ENCODE data around the gene BPIFA3.

DNA sequence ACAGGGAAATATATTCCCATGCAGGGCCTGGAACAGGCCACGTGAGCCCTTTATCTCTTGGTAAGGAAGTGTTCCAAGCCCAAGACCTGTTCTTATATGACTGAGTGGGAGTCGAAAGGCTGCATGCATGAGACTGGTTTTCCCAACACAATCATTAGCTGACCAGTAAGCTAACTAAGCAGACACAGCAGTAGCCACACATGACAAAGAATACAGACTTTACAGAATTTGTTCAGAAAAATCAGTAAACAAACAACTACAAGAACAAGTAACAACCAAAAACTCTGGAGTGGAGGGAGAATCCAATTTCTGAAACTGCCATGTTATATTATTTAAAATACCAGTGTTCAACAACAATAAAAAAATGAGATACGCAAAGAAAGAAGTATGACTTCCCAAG lies 35.3 kb downstream of the BPIFA3 start:
- no peak for TF ChIP-seq MEIS1 (CRISPR knock-in tag; IDR thresholded peaks at IDR 0.05; ENCODE audit: borderline replicate concordance)
- TF ChIP-seq, protein P1, sequence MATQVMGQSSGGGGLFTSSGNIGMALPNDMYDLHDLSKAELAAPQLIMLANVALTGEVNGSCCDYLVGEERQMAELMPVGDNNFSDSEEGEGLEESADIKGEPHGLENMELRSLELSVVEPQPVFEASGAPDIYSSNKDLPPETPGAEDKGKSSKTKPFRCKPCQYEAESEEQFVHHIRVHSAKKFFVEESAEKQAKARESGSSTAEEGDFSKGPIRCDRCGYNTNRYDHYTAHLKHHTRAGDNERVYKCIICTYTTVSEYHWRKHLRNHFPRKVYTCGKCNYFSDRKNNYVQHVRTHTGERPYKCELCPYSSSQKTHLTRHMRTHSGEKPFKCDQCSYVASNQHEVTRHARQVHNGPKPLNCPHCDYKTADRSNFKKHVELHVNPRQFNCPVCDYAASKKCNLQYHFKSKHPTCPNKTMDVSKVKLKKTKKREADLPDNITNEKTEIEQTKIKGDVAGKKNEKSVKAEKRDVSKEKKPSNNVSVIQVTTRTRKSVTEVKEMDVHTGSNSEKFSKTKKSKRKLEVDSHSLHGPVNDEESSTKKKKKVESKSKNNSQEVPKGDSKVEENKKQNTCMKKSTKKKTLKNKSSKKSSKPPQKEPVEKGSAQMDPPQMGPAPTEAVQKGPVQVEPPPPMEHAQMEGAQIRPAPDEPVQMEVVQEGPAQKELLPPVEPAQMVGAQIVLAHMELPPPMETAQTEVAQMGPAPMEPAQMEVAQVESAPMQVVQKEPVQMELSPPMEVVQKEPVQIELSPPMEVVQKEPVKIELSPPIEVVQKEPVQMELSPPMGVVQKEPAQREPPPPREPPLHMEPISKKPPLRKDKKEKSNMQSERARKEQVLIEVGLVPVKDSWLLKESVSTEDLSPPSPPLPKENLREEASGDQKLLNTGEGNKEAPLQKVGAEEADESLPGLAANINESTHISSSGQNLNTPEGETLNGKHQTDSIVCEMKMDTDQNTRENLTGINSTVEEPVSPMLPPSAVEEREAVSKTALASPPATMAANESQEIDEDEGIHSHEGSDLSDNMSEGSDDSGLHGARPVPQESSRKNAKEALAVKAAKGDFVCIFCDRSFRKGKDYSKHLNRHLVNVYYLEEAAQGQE (IDR thresholded peaks at IDR 0.05; ENCODE audit: borderline replicate concordance in 1 of 2, low read depth in 1 of 2, low read length in 2 of 2), result no peak
- no peak for TF ChIP-seq STAG1 (CRISPR knock-in tag; IDR thresholded peaks at IDR 0.05)
- TF ChIP-seq ZIK1 (CRISPR knock-in tag; IDR thresholded peaks at IDR 0.05; ENCODE audit: borderline replicate concordance, low read depth), result no peak
- no peak for TF ChIP-seq ATF7 (IDR thresholded peaks at IDR 0.05)
- no peak for TF ChIP-seq ATF7 (CRISPR knock-in tag; IDR thresholded peaks at IDR 0.05)
- TF ChIP-seq RAD21 (CRISPR knock-in tag; IDR thresholded peaks at IDR 0.05), result no peak
- no peak for TF ChIP-seq ZNF3 (CRISPR knock-in tag; IDR thresholded peaks at IDR 0.05)
- no peak for TF ChIP-seq ZBTB8A (CRISPR knock-in tag; IDR thresholded peaks at IDR 0.05; ENCODE audit: borderline replicate concordance, low read depth)
- TF ChIP-seq GPN1 (CRISPR knock-in tag; IDR thresholded peaks at IDR 0.05; ENCODE audit: borderline replicate concordance), result no peak
- TF ChIP-seq FOXM1 (CRISPR knock-in tag; IDR thresholded peaks at IDR 0.05), result no peak
- no peak for TF ChIP-seq LCORL (IDR thresholded peaks at IDR 0.05)
- TF ChIP-seq LCORL (CRISPR knock-in tag; IDR thresholded peaks at IDR 0.05), result no peak
- no peak for TF ChIP-seq ZNF776 (CRISPR knock-in tag; IDR thresholded peaks at IDR 0.05)
- TF ChIP-seq, protein P2, sequence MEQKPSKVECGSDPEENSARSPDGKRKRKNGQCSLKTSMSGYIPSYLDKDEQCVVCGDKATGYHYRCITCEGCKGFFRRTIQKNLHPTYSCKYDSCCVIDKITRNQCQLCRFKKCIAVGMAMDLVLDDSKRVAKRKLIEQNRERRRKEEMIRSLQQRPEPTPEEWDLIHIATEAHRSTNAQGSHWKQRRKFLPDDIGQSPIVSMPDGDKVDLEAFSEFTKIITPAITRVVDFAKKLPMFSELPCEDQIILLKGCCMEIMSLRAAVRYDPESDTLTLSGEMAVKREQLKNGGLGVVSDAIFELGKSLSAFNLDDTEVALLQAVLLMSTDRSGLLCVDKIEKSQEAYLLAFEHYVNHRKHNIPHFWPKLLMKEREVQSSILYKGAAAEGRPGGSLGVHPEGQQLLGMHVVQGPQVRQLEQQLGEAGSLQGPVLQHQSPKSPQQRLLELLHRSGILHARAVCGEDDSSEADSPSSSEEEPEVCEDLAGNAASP (CRISPR knock-in tag; IDR thresholded peaks at IDR 0.05; ENCODE audit: borderline replicate concordance), result no peak
- TF ChIP-seq, protein P3, sequence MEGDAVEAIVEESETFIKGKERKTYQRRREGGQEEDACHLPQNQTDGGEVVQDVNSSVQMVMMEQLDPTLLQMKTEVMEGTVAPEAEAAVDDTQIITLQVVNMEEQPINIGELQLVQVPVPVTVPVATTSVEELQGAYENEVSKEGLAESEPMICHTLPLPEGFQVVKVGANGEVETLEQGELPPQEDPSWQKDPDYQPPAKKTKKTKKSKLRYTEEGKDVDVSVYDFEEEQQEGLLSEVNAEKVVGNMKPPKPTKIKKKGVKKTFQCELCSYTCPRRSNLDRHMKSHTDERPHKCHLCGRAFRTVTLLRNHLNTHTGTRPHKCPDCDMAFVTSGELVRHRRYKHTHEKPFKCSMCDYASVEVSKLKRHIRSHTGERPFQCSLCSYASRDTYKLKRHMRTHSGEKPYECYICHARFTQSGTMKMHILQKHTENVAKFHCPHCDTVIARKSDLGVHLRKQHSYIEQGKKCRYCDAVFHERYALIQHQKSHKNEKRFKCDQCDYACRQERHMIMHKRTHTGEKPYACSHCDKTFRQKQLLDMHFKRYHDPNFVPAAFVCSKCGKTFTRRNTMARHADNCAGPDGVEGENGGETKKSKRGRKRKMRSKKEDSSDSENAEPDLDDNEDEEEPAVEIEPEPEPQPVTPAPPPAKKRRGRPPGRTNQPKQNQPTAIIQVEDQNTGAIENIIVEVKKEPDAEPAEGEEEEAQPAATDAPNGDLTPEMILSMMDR (CRISPR knock-in tag; IDR thresholded peaks at IDR 0.05), result no peak

All from HepG2 (cell line).